GM12878 (cell line): Measurements from ENCODE around the gene MRTFA. TPM values are rescaled to one million over a fixed set of nuclear protein-coding genes. Genes with fewer than 3 reads are reported as not detected.

Experiments
- ATAC-seq: fragments of 200-7000 bp; cut with Tn5 transposase; 3 replicates; pipeline ENCODE4 v1.9.1; 2020; ENCODE audit warnings: mild to moderate bottlenecking, moderate library complexity
- BruUV-seq: library from RNA; stranded (reverse); fragments of 400-500 nt; replicated peaks from 2 replicates; lab custom pipeline; 2021; lab: Mats Ljungman, UMichigan
- CTCF ChIA-PET: fragments of 300-600 bp; sonication (Branson Sonifier 250); formaldehyde crosslinking; extraction: SDS; loops from one replicate; lab custom pipeline; 2021; ENCODE audit warnings: inconsistent platforms; lab: Yijun Ruan, JAX
- POLR2A ChIA-PET: fragments of 350-600 bp; formaldehyde crosslinking; extraction: SDS; loops from one replicate; lab custom pipeline; 2021; ENCODE audit warnings: inconsistent platforms; lab: Charles Lee
- RAD21 ChIA-PET: fragments of 300-600 bp; sonication (Branson Sonifier 250); formaldehyde crosslinking; loops from one replicate; lab custom pipeline; 2023; ENCODE audit warnings: antibody characterized with exemption; ENCODE audit not compliant: unreplicated experiment; lab: Charles Lee
- SMC1A ChIA-PET: fragments of 300-600 bp; sonication (Branson Sonifier 250); formaldehyde crosslinking; loops from one replicate; lab custom pipeline; 2023; ENCODE audit not compliant: unreplicated experiment, uncharacterized antibody; lab: Charles Lee
- DNase-seq: peaks from one replicate; pipeline ENCODE4 v3.0.0-alpha.2; 2011; ENCODE audit warnings: low read depth, low spot score
- FAIRE-seq: peaks from 3 replicates; lab custom pipeline; 2011; peaks lifted over from hg19 to GRCh38; lab: Jason Lieb, UNC
- H2AFZ ChIP-seq: 2 replicates; pipeline ENCODE4 v1.6.0; 2011; ENCODE audit warnings: low read depth, low read length, control low read depth; ENCODE audit not compliant: control insufficient read depth
- H3K27ac ChIP-seq: 2 replicates; pipeline ENCODE4 v1.5.1; 2011; ENCODE audit warnings: control low read depth; ENCODE audit not compliant: control insufficient read depth, insufficient read depth
- H3K27me3 ChIP-seq, 2 experiments: replicated peaks in 1 of 2; 2 replicates each; pipeline versions ENCODE4 v1.6.0 to v1.6.1; 2011; ENCODE audit warnings: low read length in 1 of 2; ENCODE audit not compliant: control insufficient read depth in 2 of 2, insufficient read depth in 2 of 2
- H3K36me3 ChIP-seq, 2 experiments: 2 replicates each; pipeline ENCODE4 v1.5.1; 2011; ENCODE audit warnings: low read length in 1 of 2; ENCODE audit not compliant: control insufficient read depth in 2 of 2, insufficient read depth in 2 of 2
- H3K4me1 ChIP-seq: 2 replicates; pipeline ENCODE4 v1.6.1; 2011; ENCODE audit warnings: mild to moderate bottlenecking, low read length, moderate library complexity, mixed read lengths; ENCODE audit not compliant: control insufficient read depth, insufficient read depth
- H3K4me2 ChIP-seq: 2 replicates; pipeline ENCODE4 v1.6.0; 2011; ENCODE audit warnings: control low read depth; ENCODE audit not compliant: control insufficient read depth, insufficient read depth
- H3K4me3 ChIP-seq: fragments of 200-600 bp; sonication (generic); 2 replicates; pipeline ENCODE4 v1.5.1; 2016
- H3K79me2 ChIP-seq: 2 replicates; pipeline ENCODE4 v1.6.0; 2011; ENCODE audit warnings: low read length; ENCODE audit not compliant: control insufficient read depth, insufficient read depth
- H3K9ac ChIP-seq: 2 replicates; pipeline ENCODE4 v1.8.0; 2011; ENCODE audit warnings: low read length, control low read depth, mixed read lengths; ENCODE audit not compliant: control insufficient read depth, insufficient read depth
- H3K9me3 ChIP-seq: replicated peaks from 3 replicates; pipeline ENCODE4 v1.5.1; 2011; ENCODE audit warnings: mild to moderate bottlenecking, low read length; ENCODE audit not compliant: control insufficient read depth, insufficient read depth
- H4K20me1 ChIP-seq: 2 replicates; pipeline ENCODE4 v1.6.0; 2011; ENCODE audit not compliant: control insufficient read depth, insufficient read depth
- ATF7 ChIP-seq: fragments of 450-650 bp; IDR thresholded peaks from 2 replicates; pipeline ENCODE4 v1.6.1; 2016; ENCODE audit warnings: low read depth, mild to moderate bottlenecking
- BHLHE40 ChIP-seq, 2 experiments: fragments of 450-650 bp in 1 of 2; IDR thresholded peaks; 2 replicates each; pipeline ENCODE4 v1.6.1; 2011 to 2017; ENCODE audit warnings: low read depth in 2 of 2, borderline replicate concordance in 1 of 2, improper control_type of control experiment in 1 of 2, low read length in 1 of 2, mild to moderate bottlenecking in 1 of 2
- CBFB ChIP-seq: IDR thresholded peaks from 2 replicates; pipeline ENCODE4 v1.6.1; 2016; ENCODE audit warnings: antibody characterized with exemption, low read depth
- CREB1 ChIP-seq: IDR thresholded peaks from 2 replicates; pipeline ENCODE4 v1.6.1; 2012; ENCODE audit warnings: low read depth, mild to moderate bottlenecking, inconsistent platforms
- EP300 ChIP-seq, 2 experiments: fragments of 150-350 bp in 1 of 2; IDR thresholded peaks; 2 replicates each; pipeline ENCODE4 v1.6.1; 2011 to 2012; ENCODE audit warnings: low read depth in 2 of 2, low read length in 2 of 2, borderline replicate concordance in 1 of 2, improper control_type of control experiment in 1 of 2, inconsistent platforms in 1 of 2; ENCODE audit not compliant: control insufficient read depth in 1 of 2
- IKZF1 ChIP-seq: fragments of 450-650 bp; conservative IDR thresholded peaks from 2 replicates; pipeline ENCODE4 v1.6.1; 2017; ENCODE audit warnings: antibody characterized with exemption, mild to moderate bottlenecking
- IKZF2 ChIP-seq, 2 experiments: fragments of 450-650 bp; IDR thresholded peaks; 2 replicates each; pipeline ENCODE4 v1.6.1; 2017; ENCODE audit warnings: mild to moderate bottlenecking in 2 of 2, moderate library complexity in 2 of 2
- IRF3 ChIP-seq: fragments of 450-650 bp; IDR thresholded peaks from 2 replicates; pipeline ENCODE4 v1.6.1; 2014; ENCODE audit warnings: mild to moderate bottlenecking
- KDM1A ChIP-seq: fragments of 200-600 bp; sonication (generic); IDR thresholded peaks from 2 replicates; pipeline ENCODE4 v1.6.1; 2016; ENCODE audit warnings: borderline replicate concordance
- MTA2 ChIP-seq: fragments of 450-650 bp; IDR thresholded peaks from 2 replicates; pipeline ENCODE4 v1.6.1; 2016; ENCODE audit warnings: low read depth, mild to moderate bottlenecking, moderate library complexity
- MYC ChIP-seq: IDR thresholded peaks from 2 replicates; pipeline ENCODE4 v1.6.1; 2011; ENCODE audit warnings: mild to moderate bottlenecking, low read length, moderate library complexity, inconsistent platforms; ENCODE audit not compliant: insufficient read depth, insufficient replicate concordance, insufficient read length, severe bottlenecking
- NFIC ChIP-seq: IDR thresholded peaks from 2 replicates; pipeline ENCODE4 v1.6.1; 2012; ENCODE audit warnings: low read depth, mild to moderate bottlenecking, inconsistent platforms, low read length, moderate library complexity
- PBX3 ChIP-seq: IDR thresholded peaks from 2 replicates; pipeline ENCODE4 v1.6.1; 2011; ENCODE audit warnings: mild to moderate bottlenecking, low read depth, low read length, moderate library complexity; ENCODE audit not compliant: insufficient replicate concordance
- PKNOX1 ChIP-seq: fragments of 450-650 bp; IDR thresholded peaks from 2 replicates; pipeline ENCODE4 v1.6.1; 2016; ENCODE audit warnings: mild to moderate bottlenecking
- PML ChIP-seq: IDR thresholded peaks from 2 replicates; pipeline ENCODE4 v1.6.1; 2012; ENCODE audit warnings: low read length, inconsistent platforms
- POLR2AphosphoS5 ChIP-seq: IDR thresholded peaks from 2 replicates; pipeline ENCODE4 v1.6.1; 2011; ENCODE audit warnings: mild to moderate bottlenecking, low read length, inconsistent platforms
- RUNX3 ChIP-seq: IDR thresholded peaks from 2 replicates; pipeline ENCODE4 v1.6.1; 2012; ENCODE audit warnings: low read length, inconsistent platforms
- SIX5 ChIP-seq: IDR thresholded peaks from 2 replicates; pipeline ENCODE4 v1.6.1; 2011; ENCODE audit warnings: mild to moderate bottlenecking, low read depth, low read length, moderate library complexity; ENCODE audit not compliant: severe bottlenecking
- TARDBP ChIP-seq: IDR thresholded peaks from 2 replicates; pipeline ENCODE4 v1.6.1; 2016; ENCODE audit warnings: borderline replicate concordance
- YBX1 ChIP-seq: fragments of 450-650 bp; IDR thresholded peaks from 2 replicates; pipeline ENCODE4 v1.6.1; 2016; ENCODE audit warnings: antibody characterized with exemption
- WGBS: methylation state at CpG from one replicate; pipeline ENCODE4 v1.1.6; 2016; ENCODE audit warnings: low lambda C conversion rate; ENCODE audit not compliant: insufficient replicate concordance, insufficient coverage; ENCODE audit errors: missing lambda C conversion rate; 5-methylcytosine and 5-hydroxymethylcytosine counted together
- in situ Hi-C: fragments of 300-500 bp; cut with MboI; formaldehyde crosslinking; loops from 9 replicates; pipeline ENCODE4 v1.14.3; 2018; ENCODE audit warnings: mixed read lengths
- intact Hi-C: fragments of 100-400 bp; cut with micrococcal nuclease; formaldehyde crosslinking; loops from one replicate; pipeline ENCODE4 v1.14.2; 2022; ENCODE audit not compliant: unreplicated experiment
- polyA plus RNA-seq, 11 experiments: library from polyadenylated mRNA; depleted of rRNA in 4 of 11; unstranded in 6 of 11; stranded (reverse) in 5 of 11; fragments of >200 nt; fragmentation: Nextera tagmentation in 4 of 11; fragmentation: Illumina TruSeq in 1 of 11; extraction: Ambion mirVana in 4 of 11; extraction: Trizol in 1 of 11; gene quantifications; 1 replicate in 1 of 11; 2 replicates in 10 of 11; pipeline versions ENCODE4 v1.2.1 to v1.2.3, GENCODE V29; 2011 to 2016; ENCODE audit warnings: inconsistent platforms in 2 of 11, missing spikeins in 2 of 11, low read depth in 1 of 11
- total RNA-seq, 4 experiments: library from RNA; depleted of rRNA in 3 of 4; stranded (reverse); fragments of >200 nt in 3 of 4; fragmentation: Illumina TruSeq in 1 of 4; extraction: Trizol in 1 of 4; gene quantifications; 2 replicates each; pipeline versions ENCODE4 v1.2.1 to v1.2.3, GENCODE V29; 2013 to 2021

Gene MRTFA
- total and polyA plus RNA-seq, 10 of the 15 experiments (the other 5 are each of a cell fraction or from before 2014, with no cell fraction given): 2.0 to 63.9 (median 17.9) TPM

- CTCF ChIA-PET: interaction anchor here (0.8 to 3.4 kb wide), 7 partner anchors 12 to 141 kb away, joined by 3 to 17 read pairs (median 5); no protein-coding TSS in a partner anchor
- WGBS: 46% methylated on average over 3 of the region's 3 CpGs
- peak; percentile 49 to 54; a peak in 2 of 4 replicates for TF ChIP-seq IKZF2 (IDR thresholded peaks at IDR 0.05)
- peak; percentile 58 for TF ChIP-seq IKZF1
- no peak for TF ChIP-seq CBFB
- TF ChIP-seq NFIC: 0 out of 2 replicates have a peak, but pooled peaks have one; percentile 35
- no peak for TF ChIP-seq MYC
- TF ChIP-seq POLR2AphosphoS5: no peak
- TF ChIP-seq EP300 (IDR thresholded peaks at IDR 0.05; ENCODE audit: borderline replicate concordance in 1 of 2, control insufficient read depth in 1 of 2, low read depth in 2 of 2, low read length in 2 of 2): peak in 1 of 2 experiments; percentile 29; a peak in 2 of 4 replicates
- TF ChIP-seq MTA2: peak; percentile 55
- TF ChIP-seq KDM1A: no peak
- TF ChIP-seq CREB1: no peak
- no peak for TF ChIP-seq PBX3
- peak; percentile 18; the same call in 1 of the 2 replicates for TF ChIP-seq RUNX3
- TF ChIP-seq PKNOX1: peak; percentile 12; the same call in 1 of the 2 replicates
- TF ChIP-seq SIX5: no peak
- TF ChIP-seq TARDBP: no peak
- TF ChIP-seq IRF3: no peak
- no peak for TF ChIP-seq BHLHE40 (IDR thresholded peaks at IDR 0.05; ENCODE audit: borderline replicate concordance in 1 of 2, low read depth in 2 of 2, low read length in 1 of 2)
- no peak for TF ChIP-seq PML
- TF ChIP-seq ATF7: peak; percentile 46; the same call in 1 of the 2 replicates
- TF ChIP-seq YBX1: no peak
These were observed 132.0 kb downstream of the MRTFA start for GRCh38 chr22:40504285-40505249.

More at GRCh38 chr22:40504285-40505249, 132.0 kb downstream of the MRTFA start:
- H3K9me3 ChIP-seq: no peaks in the 10 kb centered on the region
- peaks cover 22% of the 10 kb centered on the region for H3K4me1 ChIP-seq
- no peak overlapping the region for H2AFZ ChIP-seq
- RAD21 ChIA-PET: interaction anchor here (0.7 to 1.7 kb wide), 11 partner anchors 12 to 142 kb away, joined by 3 to 9 read pairs (median 3); no protein-coding TSS in a partner anchor
- no peak for FAIRE-seq
- H3K4me2 ChIP-seq: peak overlapping the region; percentile 74
- H3K27me3 ChIP-seq: no peaks in the 10 kb centered on the region
- ATAC-seq: peak; percentile 75
- DNase-seq: no peak
- intact Hi-C loops: no loop called here
- H3K79me2 ChIP-seq: peaks cover 28% of the 10 kb centered on the region
- peaks cover 0 to 2% of the 10 kb centered on the region in 2 experiments; a peak in 1 of 4 replicates for H3K36me3 ChIP-seq
- POLR2A ChIA-PET: interaction anchor here (0.6 to 2.6 kb wide), 5 partner anchors 10 to 76 kb away, joined by 3 to 6 read pairs (median 3); no protein-coding TSS in a partner anchor
- no peak overlapping the region; the same call in 1 of the 2 replicates for H3K9ac ChIP-seq
- TSS peak; percentile 18 for BruUV-seq
- in situ Hi-C loops: no loop called here
- no peak overlapping the region for H3K4me3 ChIP-seq
- SMC1A ChIA-PET: interaction anchor here (0.8 to 2.9 kb wide), 16 partner anchors 8 to 141 kb away, joined by 3 to 16 read pairs (median 4); no protein-coding TSS in a partner anchor
- H4K20me1 ChIP-seq: no peaks in the 10 kb centered on the region
- H3K27ac ChIP-seq: peak overlapping the region; percentile 79
